Vagina (tissue), 2 donors: ENCODE data around the gene STOML1. TPM values are rescaled to one million over a fixed set of nuclear protein-coding genes. Genes with fewer than 3 reads are reported as not detected.
A peak's percentile ranks its signal among the peaks of the same experiment; 100 is the strongest.
"Not testable (repeated sequence)": the region's sequence is repeated elsewhere in the genome, so short reads cannot be mapped to it uniquely, and the experiment has no call there.

Experiments used
- DNase-seq, 2 donors: peaks; one replicate each; pipeline ENCODE4 v3.0.0-alpha.2; 2017; ENCODE audit errors: extremely low spot score in 2 of 2
- H3K27ac ChIP-seq: fragments of 200-600 bp; sonication (generic); one replicate; pipeline ENCODE4 v1.5.1; 2019
- H3K27me3 ChIP-seq: fragments of 200-600 bp; sonication (generic); one replicate; pipeline ENCODE4 v1.5.1; 2019
- H3K36me3 ChIP-seq, 2 donors: fragments of 200-600 bp; sonication (generic); one replicate each; pipeline ENCODE4 v1.5.1; 2017 to 2019
- H3K4me1 ChIP-seq: fragments of 200-600 bp; sonication (generic); one replicate; pipeline ENCODE4 v1.5.1; 2019
- H3K4me3 ChIP-seq, 2 donors: fragments of 200-600 bp; sonication (generic); 1 replicate in 1 of 2; 2 replicates in 1 of 2; pipeline ENCODE4 v1.5.1; 2016 to 2019
- H3K9me3 ChIP-seq: fragments of 200-600 bp; sonication (generic); one replicate; pipeline ENCODE4 v1.5.1; 2019
- POLR2A ChIP-seq, 2 donors: fragments of 450-650 bp; IDR thresholded peaks; one replicate each; pipeline ENCODE4 v1.6.1; 2017; ENCODE audit warnings: antibody characterized with exemption in 2 of 2, mild to moderate bottlenecking in 2 of 2, moderate library complexity in 2 of 2
- POLR2AphosphoS5 ChIP-seq, 2 donors: sonication (generic); formaldehyde crosslinking; IDR thresholded peaks; one replicate each; pipeline ENCODE4 v1.9.0; 2017; ENCODE audit warnings: antibody characterized with exemption in 2 of 2, mild to moderate bottlenecking in 2 of 2, low read depth in 1 of 2; ENCODE audit not compliant: insufficient read depth in 1 of 2
- intact Hi-C: fragments of 100-400 bp; cut with DNase I; formaldehyde crosslinking; loops from one replicate; pipeline ENCODE4 v1.15.1; 2023
- total RNA-seq: library from RNA; depleted of rRNA; stranded (reverse); fragments of >200 nt; gene quantifications from one replicate; pipeline ENCODE4 v1.2.3, GENCODE V29; 2016
- TF ChIP-seq, protein P1 (sequence below), 3 experiments: fragments of 450-650 bp in 2 of 3; fragments of 200-600 bp in 1 of 3; sonication (generic) in 1 of 3; IDR thresholded peaks; one replicate each; pipeline ENCODE4 v1.5.1; 2017 to 2019; ENCODE audit warnings: antibody characterized with exemption in 3 of 3, mild to moderate bottlenecking in 2 of 3, moderate library complexity in 2 of 3

Gene STOML1
- total RNA-seq, 1 donor from 2014 or later: 15.0 TPM

DNA sequence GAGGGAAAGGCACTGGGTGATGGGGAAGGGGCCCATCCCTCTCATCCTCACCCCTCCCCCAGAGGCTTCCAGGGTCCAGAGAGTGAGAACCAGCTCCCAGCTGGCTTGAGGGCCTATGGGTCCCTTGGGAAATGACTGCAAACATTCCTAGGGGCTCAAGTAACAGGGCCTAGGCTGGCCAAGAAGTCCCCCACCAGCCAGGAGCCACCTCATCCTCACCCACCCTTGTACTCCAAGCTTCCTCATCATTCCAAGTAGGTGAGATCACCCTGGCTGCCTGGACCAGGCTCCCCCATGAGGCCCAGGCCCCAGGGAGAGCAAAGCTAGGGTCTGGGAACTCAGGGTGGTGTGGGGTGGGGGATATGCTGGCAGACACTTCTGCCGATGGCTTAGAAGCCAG lies 51.1 kb downstream of the STOML1 start:
- Histone ChIP-seq H3K27me3 (no peaks in the 10 kb centered on the region), H3K9me3 (no peaks in the 10 kb centered on the region), H3K4me3 (no peak overlapping the region), H3K27ac (peak overlapping the region; percentile 72), H3K36me3 (no peaks in the 10 kb centered on the region), H3K4me1 (peaks cover 46% of the 10 kb centered on the region)
- TF ChIP-seq, protein P1, sequence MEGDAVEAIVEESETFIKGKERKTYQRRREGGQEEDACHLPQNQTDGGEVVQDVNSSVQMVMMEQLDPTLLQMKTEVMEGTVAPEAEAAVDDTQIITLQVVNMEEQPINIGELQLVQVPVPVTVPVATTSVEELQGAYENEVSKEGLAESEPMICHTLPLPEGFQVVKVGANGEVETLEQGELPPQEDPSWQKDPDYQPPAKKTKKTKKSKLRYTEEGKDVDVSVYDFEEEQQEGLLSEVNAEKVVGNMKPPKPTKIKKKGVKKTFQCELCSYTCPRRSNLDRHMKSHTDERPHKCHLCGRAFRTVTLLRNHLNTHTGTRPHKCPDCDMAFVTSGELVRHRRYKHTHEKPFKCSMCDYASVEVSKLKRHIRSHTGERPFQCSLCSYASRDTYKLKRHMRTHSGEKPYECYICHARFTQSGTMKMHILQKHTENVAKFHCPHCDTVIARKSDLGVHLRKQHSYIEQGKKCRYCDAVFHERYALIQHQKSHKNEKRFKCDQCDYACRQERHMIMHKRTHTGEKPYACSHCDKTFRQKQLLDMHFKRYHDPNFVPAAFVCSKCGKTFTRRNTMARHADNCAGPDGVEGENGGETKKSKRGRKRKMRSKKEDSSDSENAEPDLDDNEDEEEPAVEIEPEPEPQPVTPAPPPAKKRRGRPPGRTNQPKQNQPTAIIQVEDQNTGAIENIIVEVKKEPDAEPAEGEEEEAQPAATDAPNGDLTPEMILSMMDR (IDR thresholded peaks at IDR 0.05): no peak
- TF ChIP-seq POLR2A (IDR thresholded peaks at IDR 0.05): no peak
- TF ChIP-seq POLR2AphosphoS5 (IDR thresholded peaks at IDR 0.05; ENCODE audit: insufficient read depth in 1 of 2, low read depth in 1 of 2): peak in 1 of 2 donors; percentile 45
- DNase-seq: no peak
- intact Hi-C loops: no loop called here

DNA sequence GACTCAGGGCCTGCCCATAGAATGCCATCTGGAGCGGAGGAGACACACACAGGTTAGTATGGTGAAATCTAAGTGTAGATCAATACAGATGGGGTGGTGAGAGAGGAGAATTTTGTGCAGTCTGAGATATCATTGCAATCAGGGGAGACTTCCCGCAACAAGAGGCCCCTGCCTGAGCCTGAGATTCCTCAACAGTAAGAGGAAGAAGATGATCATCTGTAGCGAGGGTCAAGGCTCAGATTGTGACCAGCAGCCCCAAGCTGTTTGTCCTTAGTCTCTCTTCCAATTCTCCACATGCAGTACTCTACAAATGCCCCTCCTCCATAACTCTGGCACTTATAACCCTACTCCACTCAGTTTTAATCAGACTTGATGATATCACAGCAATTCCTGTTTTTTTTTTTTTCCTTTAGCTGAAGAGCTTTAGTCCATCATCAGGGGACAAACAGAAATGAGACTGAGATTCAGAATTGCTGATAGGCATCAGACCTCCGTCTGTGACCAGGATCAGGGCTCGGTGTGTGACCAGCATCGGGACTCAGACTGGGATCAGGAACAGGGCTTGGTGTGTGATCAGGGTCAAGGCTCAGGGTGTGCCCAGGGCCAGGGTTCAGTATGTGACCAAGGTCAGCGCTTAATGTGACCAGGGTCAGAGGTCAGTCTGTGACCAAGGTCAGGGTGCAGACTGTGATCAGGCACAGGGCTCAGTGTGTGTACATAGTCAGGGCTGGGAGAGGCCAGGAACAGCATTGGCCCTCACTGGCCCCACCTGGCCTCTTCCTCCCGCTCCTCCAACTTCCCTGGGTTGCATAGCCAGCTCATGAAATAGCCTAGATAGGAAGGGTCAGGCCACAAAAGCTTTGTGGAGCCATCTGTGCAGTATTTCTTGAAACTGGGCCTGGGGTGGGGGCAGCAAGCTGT lies 51.8 kb downstream of the STOML1 start:
- H3K36me3 ChIP-seq: no peaks in the 10 kb centered on the region
- no peaks in the 10 kb centered on the region for H3K27me3 ChIP-seq
- no peak overlapping the region for H3K4me3 ChIP-seq
- no peaks in the 10 kb centered on the region for H3K9me3 ChIP-seq
- intact Hi-C loops: no loop called here
- peaks cover 53% of the 10 kb centered on the region for H3K4me1 ChIP-seq
- no peak for DNase-seq
- peak overlapping the region; percentile 72 for H3K27ac ChIP-seq
- no peak for TF ChIP-seq POLR2AphosphoS5 (IDR thresholded peaks at IDR 0.05; ENCODE audit: insufficient read depth in 1 of 2, low read depth in 1 of 2)
- no peak for TF ChIP-seq POLR2A (IDR thresholded peaks at IDR 0.05)
- TF ChIP-seq, protein P1 (IDR thresholded peaks at IDR 0.05): no peak

DNA sequence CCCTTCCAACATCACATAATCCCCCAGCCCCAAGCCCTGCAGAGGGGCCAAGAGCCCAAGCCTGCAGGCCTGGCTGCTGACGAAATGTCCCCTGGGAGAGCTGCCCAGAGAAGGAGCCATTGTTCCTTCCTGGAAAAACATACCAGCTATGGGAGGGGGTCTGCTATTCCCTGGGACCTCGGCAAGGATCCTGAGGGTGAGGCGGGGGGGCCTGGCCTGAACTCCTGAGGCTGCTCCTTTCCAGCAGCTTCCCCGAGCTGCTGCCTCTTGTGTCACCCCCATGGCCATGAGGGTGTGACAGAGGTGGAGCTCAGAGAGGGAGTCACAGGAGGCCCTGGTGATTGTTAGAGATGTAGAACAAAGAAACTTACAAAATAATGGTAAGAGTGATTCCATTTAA lies 53.0 kb downstream of the STOML1 start:
- no peak for TF ChIP-seq POLR2A (IDR thresholded peaks at IDR 0.05)
- TF ChIP-seq POLR2AphosphoS5 (IDR thresholded peaks at IDR 0.05; ENCODE audit: insufficient read depth in 1 of 2, low read depth in 1 of 2): no peak
- TF ChIP-seq, protein P1 (IDR thresholded peaks at IDR 0.05): no peak
- no peaks in the 10 kb centered on the region for H3K36me3 ChIP-seq
- H3K27me3 ChIP-seq: no peaks in the 10 kb centered on the region
- intact Hi-C loops: no loop called here
- no peak for DNase-seq
- no peak overlapping the region for H3K4me3 ChIP-seq
- H3K27ac ChIP-seq: no peak overlapping the region
- no peaks in the 10 kb centered on the region for H3K9me3 ChIP-seq
- H3K4me1 ChIP-seq: peaks cover 47% of the 10 kb centered on the region

DNA sequence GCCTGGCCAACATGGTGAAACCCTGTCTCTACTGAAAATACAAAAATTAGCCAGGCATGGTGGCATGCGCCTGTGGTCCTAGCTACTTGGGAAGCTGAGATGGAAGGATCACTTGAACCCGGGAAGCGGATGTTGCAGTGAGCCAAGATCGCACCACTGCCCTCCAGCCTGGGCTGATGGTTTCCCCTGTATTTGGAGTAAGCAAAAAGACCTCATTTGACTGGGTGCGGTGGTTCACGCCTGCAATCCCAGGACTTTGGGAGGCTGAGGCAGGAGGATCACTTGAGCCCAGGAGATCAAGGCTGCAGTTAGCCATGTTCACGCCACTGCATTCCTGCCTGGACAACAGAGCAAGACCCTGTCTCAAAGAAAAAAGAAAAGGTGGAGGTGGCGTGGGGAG lies 53.6 kb downstream of the STOML1 start:
- H3K9me3 ChIP-seq, intact Hi-C loops, H3K4me3 ChIP-seq, DNase-seq, H3K27ac ChIP-seq, H3K27me3 ChIP-seq, H3K36me3 ChIP-seq: not testable (repeated sequence)
- H3K4me1 ChIP-seq: peaks cover 42% of the 10 kb centered on the region

DNA sequence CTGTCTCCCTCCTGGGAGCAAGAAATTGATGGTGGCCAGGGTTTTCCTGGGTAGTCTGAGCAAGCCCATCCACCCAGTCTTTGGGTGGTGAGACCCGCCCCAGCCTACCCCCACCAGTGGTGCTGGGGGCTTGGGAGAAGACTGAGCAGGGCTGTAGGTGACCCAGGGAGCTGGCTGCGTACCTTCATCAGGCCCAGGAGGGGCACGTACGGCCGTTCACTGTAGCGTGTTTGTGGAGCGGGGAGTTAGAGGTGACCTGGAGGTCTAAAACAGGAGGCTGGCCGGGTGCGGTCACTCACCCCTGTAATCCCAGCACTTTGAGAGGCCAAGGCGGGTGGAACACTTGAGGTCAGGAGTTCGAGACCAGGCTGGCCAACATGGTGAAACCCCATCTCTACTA lies 54.4 kb downstream of the STOML1 start:
- Histone ChIP-seq H3K27ac (peak overlapping the region; percentile 7), H3K27me3 (no peaks in the 10 kb centered on the region), H3K9me3 (no peaks in the 10 kb centered on the region), H3K4me3 (no peak overlapping the region), H3K36me3 (no peaks in the 10 kb centered on the region), H3K4me1 (peaks cover 42% of the 10 kb centered on the region)
- intact Hi-C loops: no loop called here
- DNase-seq: no peak
- TF ChIP-seq POLR2AphosphoS5 (IDR thresholded peaks at IDR 0.05; ENCODE audit: insufficient read depth in 1 of 2, low read depth in 1 of 2) (no peak), POLR2A (IDR thresholded peaks at IDR 0.05) (no peak)
- TF ChIP-seq, protein P1 (IDR thresholded peaks at IDR 0.05): no peak
